PC-9 (cell line): Measurements from ENCODE around the gene TMEM222. TPM values are rescaled to one million over a fixed set of nuclear protein-coding genes. Genes with fewer than 3 reads are reported as not detected.

Experiments
- BruUV-seq: library from RNA; stranded (reverse); fragments of 400-500 nt; replicated peaks from 2 replicates; lab custom pipeline; 2021; lab: Mats Ljungman, UMichigan
- CTCF ChIA-PET: fragments of 300-600 bp; sonication (Branson Sonifier 250); formaldehyde crosslinking; loops from one replicate; lab custom pipeline; 2022; ENCODE audit warnings: antibody characterized with exemption; lab: Charles Lee
- POLR2A ChIA-PET: fragments of 300-600 bp; sonication (Branson Sonifier 250); formaldehyde crosslinking; loops from one replicate; lab custom pipeline; 2022; ENCODE audit warnings: antibody characterized with exemption; ENCODE audit not compliant: unreplicated experiment; lab: Charles Lee
- DNase-seq, 2 experiments: peaks; one replicate each; pipeline versions ENCODE4 v3.0.0 to v3.0.0-alpha.2; 2015 to 2022; ENCODE audit warnings: mixed read lengths in 1 of 2
- H2AFZ ChIP-seq: fragments of 200-600 bp; sonication (generic); 2 replicates; pipeline ENCODE4 v1.8.1; 2017; ENCODE audit warnings: antibody characterized with exemption
- H3F3A ChIP-seq: fragments of 200-600 bp; sonication (generic); 2 replicates; pipeline ENCODE4 v1.8.1; 2017; ENCODE audit warnings: antibody characterized with exemption, mild to moderate bottlenecking, low read depth; ENCODE audit not compliant: insufficient read depth
- H3K27ac ChIP-seq: fragments of 200-600 bp; sonication (generic); 2 replicates; pipeline ENCODE4 v1.6.1; 2016; ENCODE audit warnings: mixed run types
- H3K27me3 ChIP-seq: fragments of 200-600 bp; sonication (generic); 2 replicates; pipeline ENCODE4 v1.6.1; 2016; ENCODE audit warnings: low read depth, mixed run types; ENCODE audit not compliant: insufficient read depth
- H3K36me3 ChIP-seq: fragments of 200-600 bp; sonication (generic); 2 replicates; pipeline ENCODE4 v1.6.1; 2016; ENCODE audit warnings: low read depth, mixed run types
- H3K4me1 ChIP-seq: fragments of 200-600 bp; sonication (generic); replicated peaks from 2 replicates; pipeline ENCODE4 v1.6.1; 2016; ENCODE audit warnings: mixed run types; ENCODE audit not compliant: insufficient read depth
- H3K4me2 ChIP-seq: fragments of 200-600 bp; sonication (generic); 2 replicates; pipeline ENCODE4 v1.6.1; 2017; ENCODE audit warnings: mixed run types
- H3K4me3 ChIP-seq: fragments of 200-600 bp; sonication (generic); 2 replicates; pipeline ENCODE4 v1.6.1; 2016; ENCODE audit warnings: mixed run types
- H3K79me2 ChIP-seq: fragments of 200-600 bp; sonication (generic); 2 replicates; pipeline ENCODE4 v1.6.1; 2017; ENCODE audit warnings: low read depth, mixed run types
- H3K9me2 ChIP-seq: fragments of 200-600 bp; sonication (generic); 2 replicates; pipeline ENCODE4 v1.8.1; 2017; ENCODE audit warnings: mild to moderate bottlenecking; ENCODE audit not compliant: insufficient read depth
- H3K9me3 ChIP-seq: fragments of 200-600 bp; sonication (generic); 2 replicates; pipeline ENCODE4 v1.8.1; 2016; ENCODE audit warnings: low read depth; ENCODE audit not compliant: insufficient read depth
- H4K20me1 ChIP-seq: fragments of 200-600 bp; sonication (generic); 2 replicates; pipeline ENCODE4 v1.8.1; 2017; ENCODE audit not compliant: insufficient read depth
- CTCF ChIP-seq: fragments of 200-600 bp; sonication (generic); conservative IDR thresholded peaks from 2 replicates; pipeline ENCODE4 v1.6.1; 2017; ENCODE audit warnings: mixed run types, antibody characterized with exemption, mild to moderate bottlenecking, moderate library complexity
- EZH2 ChIP-seq: fragments of 200-600 bp; sonication (generic); IDR thresholded peaks from 2 replicates; pipeline ENCODE4 v1.8.0; 2017; ENCODE audit warnings: antibody characterized with exemption, low read depth
- intact Hi-C: fragments of 100-400 bp; cut with micrococcal nuclease; formaldehyde crosslinking; loops from one replicate; pipeline ENCODE4 v1.10.0; 2022; ENCODE audit not compliant: unreplicated experiment
- total RNA-seq: library from RNA; stranded (reverse); gene quantifications from 2 replicates; pipeline ENCODE4 v1.2.3, GENCODE V29; 2021

The TMEM222 gene
- total RNA-seq, 1 experiment from 2014 or later, result 32.8 TPM

GRCh38 chr1:27299385-27300271, 22.3 kb upstream of the TMEM222 start:
- Histone ChIP-seq H3K4me1 (no peaks in the 10 kb centered on the region), H3K4me3 (no peak overlapping the region), H3K36me3 (no peaks in the 10 kb centered on the region), H3K9me3 (no peaks in the 10 kb centered on the region), H3K9me2 (no peaks in the 10 kb centered on the region), H2AFZ (no peak overlapping the region), H3K27ac (no peak overlapping the region), H3K79me2 (no peaks in the 10 kb centered on the region), H3K27me3 (no peaks in the 10 kb centered on the region), H3F3A (no peaks in the 10 kb centered on the region), H3K4me2 (no peak overlapping the region), H4K20me1 (no peaks in the 10 kb centered on the region)
- DNase-seq, result peak in 1 of 2 experiments; percentile 18
- no TSS peak for BruUV-seq
- intact Hi-C loops, result loop anchor here (1.0 to 2.0 kb wide), 2 partner anchors 197 to 363 kb away; no protein-coding TSS in a partner anchor
- POLR2A ChIA-PET, result interaction anchor here (0.6 kb wide), 1 partner anchor 240 kb away, joined by 7 read pairs; no protein-coding TSS in a partner anchor
- TF ChIP-seq CTCF (no peak), EZH2 (no peak)
- CTCF ChIA-PET, result interaction anchor here (0.5 to 2.0 kb wide), 8 partner anchors 33 to 409 kb away, joined by 3 to 4 read pairs (median 4); partner anchors contain the start of genes GPN2 and MAP3K6

GRCh38 chr1:27300341-27301051, 21.5 kb upstream of the TMEM222 start:
- Histone ChIP-seq H3K79me2 (no peaks in the 10 kb centered on the region), H3K4me1 (no peaks in the 10 kb centered on the region), H3K4me2 (no peak overlapping the region), H3F3A (no peaks in the 10 kb centered on the region), H3K36me3 (no peaks in the 10 kb centered on the region), H3K4me3 (no peak overlapping the region), H4K20me1 (no peaks in the 10 kb centered on the region), H3K9me2 (no peaks in the 10 kb centered on the region), H3K9me3 (no peaks in the 10 kb centered on the region), H2AFZ (no peak overlapping the region), H3K27ac (no peak overlapping the region), H3K27me3 (no peaks in the 10 kb centered on the region)
- TF ChIP-seq CTCF (peak; percentile 88), EZH2 (no peak)
- DNase-seq, result peak; percentile 43 to 80
- intact Hi-C loops, result loop anchor here (1.0 to 2.0 kb wide), 5 partner anchors 88 to 362 kb away; no protein-coding TSS in a partner anchor
- ChIA-PET POLR2A (no interaction called here), CTCF (interaction anchor here (0.5 to 2.0 kb wide), 9 partner anchors 24 to 410 kb away, joined by 3 to 9 read pairs (median 4); partner anchors contain the start of genes GPN2 and MAP3K6)
- BruUV-seq, result no TSS peak

GRCh38 chr1:27301052-27301422, 20.9 kb upstream of the TMEM222 start:
- no peak for DNase-seq
- CTCF ChIA-PET, result interaction anchor here (0.8 to 2.0 kb wide), 7 partner anchors 23 to 212 kb away, joined by 3 to 9 read pairs (median 4); no protein-coding TSS in a partner anchor
- no peaks in the 10 kb centered on the region for H3K36me3 ChIP-seq
- no peaks in the 10 kb centered on the region for H3K4me1 ChIP-seq
- BruUV-seq, result no TSS peak
- H3K4me3 ChIP-seq, result no peak overlapping the region
- intact Hi-C loops, result loop anchor here (1.0 to 2.0 kb wide), 4 partner anchors 87 to 362 kb away; no protein-coding TSS in a partner anchor
- no peak overlapping the region for H3K4me2 ChIP-seq
- H4K20me1 ChIP-seq, result no peaks in the 10 kb centered on the region
- TF ChIP-seq EZH2 (no peak), CTCF (peak; percentile 18; the same call in 1 of the 2 replicates)
- no peaks in the 10 kb centered on the region for H3K79me2 ChIP-seq
- no peaks in the 10 kb centered on the region for H3K9me2 ChIP-seq
- POLR2A ChIA-PET, result no interaction called here
- H3F3A ChIP-seq, result no peaks in the 10 kb centered on the region
- H3K9me3 ChIP-seq, result no peaks in the 10 kb centered on the region
- no peak overlapping the region for H3K27ac ChIP-seq
- no peaks in the 10 kb centered on the region for H3K27me3 ChIP-seq
- H2AFZ ChIP-seq, result no peak overlapping the region
